H1 (cell line): ENCODE data around the gene CBL.

ENCODE experiments used
- ASH2L ChIP-seq: fragments of 200-600, 300-600 bp; sonication (generic); IDR thresholded peaks from one replicate; pipeline ENCODE4 v1.7.1; 2017; ENCODE audit warnings: low read length
- ATF3 ChIP-seq: IDR thresholded peaks from 2 replicates; pipeline ENCODE4 v1.6.1; 2011; ENCODE audit warnings: low read depth, mild to moderate bottlenecking, low read length; ENCODE audit not compliant: insufficient read depth
- BACH1 ChIP-seq: IDR thresholded peaks from 2 replicates; pipeline ENCODE4 v1.6.1; 2012; ENCODE audit warnings: low read length, improper control_type of control experiment
- CREB1 ChIP-seq: IDR thresholded peaks from 2 replicates; pipeline ENCODE4 v1.6.1; 2012; ENCODE audit warnings: inconsistent platforms
- EGR1 ChIP-seq: IDR thresholded peaks from 2 replicates; pipeline ENCODE4 v1.6.1; 2011; ENCODE audit warnings: low read depth, low read length, borderline replicate concordance
- EP300 ChIP-seq, 2 experiments: IDR thresholded peaks; 1 replicate in 1 of 2; 2 replicates in 1 of 2; pipeline ENCODE4 v1.6.1; 2011 to 2012; ENCODE audit warnings: low read depth in 2 of 2, low read length in 2 of 2, mild to moderate bottlenecking in 2 of 2, borderline replicate concordance in 1 of 2, inconsistent platforms in 1 of 2, moderate library complexity in 1 of 2
- EZH2 ChIP-seq: fragments of 200-600 bp; sonication (generic); IDR thresholded peaks from 2 replicates; pipeline ENCODE4 v1.7.1; 2012; ENCODE audit warnings: low read depth, mild to moderate bottlenecking, moderate library complexity, low read length, inconsistent platforms; ENCODE audit not compliant: severe bottlenecking
- MAFK ChIP-seq: IDR thresholded peaks from 2 replicates; pipeline ENCODE4 v1.6.1; 2012; ENCODE audit warnings: low read depth, mild to moderate bottlenecking, improper control_type of control experiment, low read length
- POLR2A ChIP-seq, 2 experiments: IDR thresholded peaks; 1 replicate in 1 of 2; 2 replicates in 1 of 2; pipeline ENCODE4 v1.6.1; 2011; ENCODE audit warnings: low read depth in 2 of 2, low read length in 2 of 2, mild to moderate bottlenecking in 2 of 2; ENCODE audit errors: control extremely low read depth in 1 of 2
- RAD21 ChIP-seq, 2 experiments: IDR thresholded peaks in 1 of 2; conservative IDR thresholded peaks in 1 of 2; 2 replicates each; pipeline ENCODE4 v1.6.1; 2011; ENCODE audit warnings: low read depth in 2 of 2, low read length in 2 of 2, improper control_type of control experiment in 1 of 2, inconsistent platforms in 1 of 2, mild to moderate bottlenecking in 1 of 2, moderate library complexity in 1 of 2
- ZNF274 ChIP-seq: IDR thresholded peaks from 2 replicates; pipeline ENCODE4 v1.7.0; 2012; ENCODE audit warnings: low read length, borderline replicate concordance; ENCODE audit errors: extremely low read depth
- TF ChIP-seq, protein P1 (sequence below), 3 experiments: IDR thresholded peaks; 1 replicate in 2 of 3; 2 replicates in 1 of 3; pipeline versions ENCODE4 v1.5.1 to v1.6.1; 2011; ENCODE audit warnings: low read length in 3 of 3, mild to moderate bottlenecking in 3 of 3, inconsistent platforms in 2 of 3, low read depth in 1 of 3, moderate library complexity in 1 of 3; ENCODE audit not compliant: insufficient read depth in 1 of 3; ENCODE audit errors: control extremely low read depth in 1 of 3

GRCh38 chr11:119222891-119223290 is 16.8 kb downstream of the CBL start:
- TF ChIP-seq ATF3 (no peak), EZH2 (no peak), MAFK (no peak), EP300 (IDR thresholded peaks at IDR 0.05; ENCODE audit: borderline replicate concordance in 1 of 2, low read depth in 2 of 2, low read length in 2 of 2) (no peak), POLR2A (IDR thresholded peaks at IDR 0.05; ENCODE audit: control extremely low read depth in 1 of 2, low read depth in 2 of 2, low read length in 2 of 2) (no peak), EGR1 (no peak), ZNF274 (no peak), CREB1 (no peak), ASH2L (no peak), BACH1 (no peak), RAD21 (IDR thresholded peaks at IDR 0.05 in 1 of 2, conservative IDR thresholded peaks at IDR 0.05 in 1 of 2; ENCODE audit: low read depth in 2 of 2, low read length in 2 of 2) (no peak)
- TF ChIP-seq, protein P1, sequence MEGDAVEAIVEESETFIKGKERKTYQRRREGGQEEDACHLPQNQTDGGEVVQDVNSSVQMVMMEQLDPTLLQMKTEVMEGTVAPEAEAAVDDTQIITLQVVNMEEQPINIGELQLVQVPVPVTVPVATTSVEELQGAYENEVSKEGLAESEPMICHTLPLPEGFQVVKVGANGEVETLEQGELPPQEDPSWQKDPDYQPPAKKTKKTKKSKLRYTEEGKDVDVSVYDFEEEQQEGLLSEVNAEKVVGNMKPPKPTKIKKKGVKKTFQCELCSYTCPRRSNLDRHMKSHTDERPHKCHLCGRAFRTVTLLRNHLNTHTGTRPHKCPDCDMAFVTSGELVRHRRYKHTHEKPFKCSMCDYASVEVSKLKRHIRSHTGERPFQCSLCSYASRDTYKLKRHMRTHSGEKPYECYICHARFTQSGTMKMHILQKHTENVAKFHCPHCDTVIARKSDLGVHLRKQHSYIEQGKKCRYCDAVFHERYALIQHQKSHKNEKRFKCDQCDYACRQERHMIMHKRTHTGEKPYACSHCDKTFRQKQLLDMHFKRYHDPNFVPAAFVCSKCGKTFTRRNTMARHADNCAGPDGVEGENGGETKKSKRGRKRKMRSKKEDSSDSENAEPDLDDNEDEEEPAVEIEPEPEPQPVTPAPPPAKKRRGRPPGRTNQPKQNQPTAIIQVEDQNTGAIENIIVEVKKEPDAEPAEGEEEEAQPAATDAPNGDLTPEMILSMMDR (IDR thresholded peaks at IDR 0.05; ENCODE audit: control extremely low read depth in 1 of 3, insufficient read depth in 1 of 3, low read depth in 1 of 3, low read length in 3 of 3): no peak
